HepG2 (cell line): ENCODE measurements around the gene PHKB. TPM values are rescaled to one million over a fixed set of nuclear protein-coding genes. Genes with fewer than 3 reads are reported as not detected.
A peak's percentile ranks its signal among the peaks of the same experiment; 100 is the strongest.

ENCODE experiments used
- AHDC1 ChIP-seq: sonication (generic); formaldehyde crosslinking; IDR thresholded peaks from 2 replicates; pipeline ENCODE4 v1.5.1; 2020; ENCODE audit warnings: mild to moderate bottlenecking, missing genetic modification reagents, borderline replicate concordance
- ATF4 ChIP-seq, 2 experiments: fragments of 450-650 bp in 1 of 2; sonication (generic) in 1 of 2; formaldehyde crosslinking; IDR thresholded peaks; 2 replicates each; pipeline versions ENCODE4 v1.5.0 to v1.8.0; 2020 to 2022; ENCODE audit warnings: mild to moderate bottlenecking in 1 of 2, missing genetic modification reagents in 1 of 2
- FIP1L1 ChIP-seq: fragments of 200-400 bp; formaldehyde crosslinking; IDR thresholded peaks from 2 replicates; pipeline ENCODE4 v1.6.1; 2018; ENCODE audit warnings: low read depth, mild to moderate bottlenecking, low read length, moderate library complexity, borderline replicate concordance; ENCODE audit not compliant: insufficient read depth
- HNRNPH1 ChIP-seq: fragments of 200-400 bp; formaldehyde crosslinking; optimal IDR thresholded peaks from 2 replicates; pipeline ENCODE3; 2017; ENCODE audit warnings: mild to moderate bottlenecking, low read depth, low read length
- HNRNPL ChIP-seq: fragments of 200-400 bp; formaldehyde crosslinking; IDR thresholded peaks from 2 replicates; pipeline ENCODE4 v1.6.1; 2017; ENCODE audit warnings: mild to moderate bottlenecking, low read depth, low read length
- IKZF5 ChIP-seq: IDR thresholded peaks from 2 replicates; pipeline ENCODE4 v1.6.1; 2018; ENCODE audit warnings: missing genetic modification reagents, mild to moderate bottlenecking, missing compliant biosample characterization
- MXD1 ChIP-seq: sonication (generic); formaldehyde crosslinking; IDR thresholded peaks from 2 replicates; pipeline ENCODE4 v1.4.0; 2020; ENCODE audit warnings: mild to moderate bottlenecking, missing genetic modification reagents
- NFE2 ChIP-seq: sonication (generic); formaldehyde crosslinking; IDR thresholded peaks from 2 replicates; pipeline ENCODE4 v1.4.0; 2020; ENCODE audit warnings: missing genetic modification reagents
- PHF5A ChIP-seq: IDR thresholded peaks from one replicate; pipeline ENCODE4 v1.6.1; 2018; ENCODE audit warnings: low read depth, missing genetic modification reagents; ENCODE audit not compliant: unreplicated experiment
- SMAD9 ChIP-seq: sonication (generic); formaldehyde crosslinking; IDR thresholded peaks from 2 replicates; pipeline ENCODE4 v1.5.1; 2020; ENCODE audit warnings: mild to moderate bottlenecking, missing genetic modification reagents
- SPEN ChIP-seq: sonication (generic); formaldehyde crosslinking; IDR thresholded peaks from 2 replicates; pipeline ENCODE4 v1.5.1; 2020; ENCODE audit warnings: low read depth, mild to moderate bottlenecking, missing genetic modification reagents
- ZFP90 ChIP-seq: sonication (generic); formaldehyde crosslinking; IDR thresholded peaks from 2 replicates; pipeline ENCODE4 v1.8.0; 2022; ENCODE audit warnings: missing genetic modification reagents, mild to moderate bottlenecking, inconsistent platforms, borderline replicate concordance
- ZNF138 ChIP-seq: sonication (generic); formaldehyde crosslinking; IDR thresholded peaks from 2 replicates; pipeline ENCODE4 v1.5.0; 2020; ENCODE audit warnings: mild to moderate bottlenecking, low read depth, missing genetic modification reagents
- ZNF296 ChIP-seq: sonication (generic); formaldehyde crosslinking; conservative IDR thresholded peaks from 2 replicates; pipeline ENCODE4 v1.5.0; 2020; ENCODE audit warnings: mild to moderate bottlenecking, missing genetic modification reagents
- ZNF362 ChIP-seq: sonication (generic); formaldehyde crosslinking; IDR thresholded peaks from 2 replicates; pipeline ENCODE4 v1.4.0; 2020; ENCODE audit warnings: missing genetic modification reagents, mild to moderate bottlenecking, borderline replicate concordance
- ZNF501 ChIP-seq: sonication (generic); formaldehyde crosslinking; IDR thresholded peaks from 2 replicates; pipeline ENCODE4 v1.5.1; 2020; ENCODE audit warnings: mild to moderate bottlenecking, moderate library complexity, missing genetic modification reagents
- ZNF543 ChIP-seq: sonication (generic); formaldehyde crosslinking; IDR thresholded peaks from 2 replicates; pipeline ENCODE4 v1.4.0; 2020; ENCODE audit warnings: mild to moderate bottlenecking, missing genetic modification reagents
- ZSCAN12 ChIP-seq: sonication (generic); formaldehyde crosslinking; IDR thresholded peaks from 2 replicates; pipeline ENCODE4 v1.9.0; 2021; ENCODE audit warnings: mild to moderate bottlenecking, missing genetic modification reagents
- ZSCAN20 ChIP-seq: sonication (generic); formaldehyde crosslinking; IDR thresholded peaks from 2 replicates; pipeline ENCODE4 v1.4.0; 2020; ENCODE audit warnings: missing genetic modification reagents, mild to moderate bottlenecking, borderline replicate concordance
- polyA plus RNA-seq, 8 experiments: library from polyadenylated mRNA; depleted of rRNA in 3 of 8; stranded (reverse) in 7 of 8; unstranded in 1 of 8; fragments of >200 nt; fragmentation: Illumina TruSeq in 4 of 8; extraction: Trizol in 4 of 8; gene quantifications; 2 replicates each; pipeline versions ENCODE4 v1.2.1 to v1.2.3, GENCODE V29; 2011 to 2016; ENCODE audit warnings: low read depth in 4 of 8, missing spikeins in 1 of 8, mixed read lengths in 1 of 8; ENCODE audit not compliant: insufficient read depth in 1 of 8
- total RNA-seq, 5 experiments: library from RNA; depleted of rRNA; stranded (reverse); fragments of >200 nt; fragmentation: Illumina TruSeq; extraction: Trizol; gene quantifications; 2 replicates each; pipeline ENCODE4 v1.2.3, GENCODE V29; 2016; ENCODE audit warnings: low read depth in 1 of 5

Gene PHKB
- total and polyA plus RNA-seq, 2 of the 13 experiments (the other 11 are each of a cell fraction or from before 2014, with no cell fraction given), result 66.0 to 80.8 TPM

- TF ChIP-seq ZFP90 (CRISPR knock-in tag), result no peak
- no peak for TF ChIP-seq ZNF138 (CRISPR knock-in tag)
- TF ChIP-seq ZSCAN12 (CRISPR knock-in tag), result no peak
- TF ChIP-seq MXD1, result no peak
- peak; percentile 96 for TF ChIP-seq ZNF362 (CRISPR knock-in tag)
- no peak for TF ChIP-seq ZNF501 (CRISPR knock-in tag)
- TF ChIP-seq AHDC1 (CRISPR knock-in tag), result peak; percentile 97; the same call in 1 of the 2 replicates
- no peak for TF ChIP-seq SPEN
- TF ChIP-seq NFE2, result no peak
- peak; percentile 85 for TF ChIP-seq IKZF5
- TF ChIP-seq ZNF296 (CRISPR knock-in tag), result no peak
- no peak for TF ChIP-seq HNRNPL
- no peak for TF ChIP-seq FIP1L1
- no peak for TF ChIP-seq ZSCAN20
- TF ChIP-seq PHF5A, result no peak
- no peak for TF ChIP-seq SMAD9 (CRISPR knock-in tag)
- peak in 1 of 2 experiments; percentile 80; a peak in 2 of 4 replicates for TF ChIP-seq ATF4 (CRISPR knock-in tag; IDR thresholded peaks at IDR 0.05)
- no peak for TF ChIP-seq HNRNPH1
- TF ChIP-seq ZNF543 (CRISPR knock-in tag), result no peak
Measured at GRCh38 chr16:47475786-47476185, 14.7 kb downstream of the PHKB start (continued).
